GM19239 (cell line): ENCODE measurements around the gene KEAP1.

Source experiments
- DNase-seq: peaks from one replicate; pipeline ENCODE4 v3.0.0; 2011; ENCODE audit warnings: low spot score; ENCODE audit not compliant: insufficient read length
- FAIRE-seq: peaks from 2 replicates; lab custom pipeline; 2011; peaks lifted over from hg19 to GRCh38; lab: Jason Lieb, UNC

Gene KEAP1

GRCh38 chr19:10453852-10454251 is 49.3 kb downstream of the KEAP1 start:
- no peak for DNase-seq
- no peak for FAIRE-seq

- no peak for DNase-seq
- no peak for FAIRE-seq
Observed at GRCh38 chr19:10452726-10453618, 50.2 kb downstream of the KEAP1 start.

GRCh38 chr19:10450853-10451609 is 52.1 kb downstream of the KEAP1 start:
- FAIRE-seq (no peak), DNase-seq (no peak)

GRCh38 chr19:10450191-10450852 is 52.8 kb downstream of the KEAP1 start:
- DNase-seq (no peak), FAIRE-seq (no peak)

GRCh38 chr19:10449037-10449436 is 54.1 kb downstream of the KEAP1 start:
- no peak for DNase-seq
- no peak for FAIRE-seq

GRCh38 chr19:10442698-10443097 is 60.5 kb downstream of the KEAP1 start:
- no peak for FAIRE-seq
- DNase-seq, result no peak

GRCh38 chr19:10439588-10439987 is 63.6 kb downstream of the KEAP1 start:
- DNase-seq (no peak), FAIRE-seq (no peak)
